BJ (cell line): ENCODE measurements around the gene CCL25. TPM values are rescaled to one million over a fixed set of nuclear protein-coding genes. Genes with fewer than 3 reads are reported as not detected.

Experiments
- polyA plus RNA-seq: library from polyadenylated mRNA; depleted of rRNA; stranded (reverse); fragments of >200 nt; gene quantifications from 2 replicates; pipeline ENCODE4 v1.2.3, GENCODE V29; 2011; rRNA removed

Gene CCL25
- polyA plus RNA-seq, 1 experiment: not detected

Other genes with a start within 250 kb of the CCL25 start
- 8.1 and 11.7 TPM in 2 replicates for gene EVI5L, start 222.5 kb upstream of the CCL25 start, polyA plus RNA-seq
- gene PRR36, start 178.4 kb upstream of the CCL25 start, polyA plus RNA-seq: not detected in 2 replicates
- gene LRRC8E, start 164.2 kb upstream of the CCL25 start, polyA plus RNA-seq: 6.0 and 8.6 TPM in 2 replicates
- gene MAP2K7, start 148.9 kb upstream of the CCL25 start, polyA plus RNA-seq: 6.2 and 8.0 TPM in 2 replicates
- 0.50 and 0.61 TPM in 2 replicates for gene TGFBR3L, start 137.9 kb upstream of the CCL25 start, polyA plus RNA-seq
- gene SNAPC2, start 132.4 kb upstream of the CCL25 start, polyA plus RNA-seq: 16.6 and 28.2 TPM in 2 replicates
- 1.3 and 2.0 TPM in 2 replicates for gene CTXN1, start 126.6 kb upstream of the CCL25 start, polyA plus RNA-seq
- 51.1 and 56.6 TPM in 2 replicates for gene TIMM44, start 109.1 kb upstream of the CCL25 start, polyA plus RNA-seq
- 39.9 and 41.2 TPM in 2 replicates for gene ELAVL1, start 47.1 kb upstream of the CCL25 start, polyA plus RNA-seq
- not detected in 2 replicates for gene FBN3, start 96.8 kb downstream of the CCL25 start, polyA plus RNA-seq
- gene CERS4, start 156.6 kb downstream of the CCL25 start, polyA plus RNA-seq: 7.6 and 7.7 TPM in 2 replicates